Sciatic nerve (tissue), 2 donors: ENCODE data around the gene FAM107A. TPM values are rescaled to one million over a fixed set of nuclear protein-coding genes. Genes with fewer than 3 reads are reported as not detected.

Experiments used
- ATAC-seq: fragments of 200-7000 bp; cut with Tn5 transposase; one replicate; pipeline ENCODE4 v1.9.1; 2020; ENCODE audit warnings: mild to moderate bottlenecking, moderate library complexity
- DNase-seq: peaks from one replicate; pipeline ENCODE4 v3.0.0-alpha.2; 2020; ENCODE audit warnings: low spot score
- intact Hi-C: fragments of 100-400 bp; cut with DNase I; formaldehyde crosslinking; loops from one replicate; pipeline ENCODE4 v1.14.2; 2022
- total RNA-seq: library from RNA; stranded (reverse); fragmentation: NEBNext Ultra II Directional; extraction: Animal tissue kit (Norgen Biotek cat#: 25700); gene quantifications from one replicate; pipeline ENCODE4 v1.2.1, GENCODE V29; 2021
- donor health status: DM: no; HTN: no; CAD: no.
- donor health status: DM: no; HTN: no; CAD: no.

The FAM107A gene
- total RNA-seq, 1 donor from 2014 or later, result 38.3 TPM

DNA sequence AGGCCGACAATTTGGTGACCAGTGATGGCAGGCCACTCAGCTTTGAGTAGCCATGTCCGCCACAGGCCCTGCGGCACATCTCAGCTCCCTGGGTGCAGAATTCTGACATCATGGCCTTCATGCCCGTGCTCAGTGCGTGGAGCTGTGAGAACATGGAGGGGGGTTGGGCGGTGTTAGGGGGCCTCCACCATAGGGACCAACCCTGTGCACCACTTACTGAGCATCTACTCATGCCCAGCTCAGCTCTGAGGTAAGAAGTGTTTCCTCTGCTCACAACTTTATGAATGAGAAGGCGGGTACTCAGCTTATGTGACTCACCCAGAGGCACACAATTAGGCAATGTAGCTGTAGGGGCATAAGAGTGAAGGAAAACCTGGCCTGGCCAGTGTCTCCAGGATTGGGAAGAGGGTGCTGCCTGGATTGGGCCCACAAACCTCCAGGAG lies 50.7 kb downstream of the FAM107A start:
- DNase-seq (no peak), ATAC-seq (no peak)
- intact Hi-C loops, result no loop called here

DNA sequence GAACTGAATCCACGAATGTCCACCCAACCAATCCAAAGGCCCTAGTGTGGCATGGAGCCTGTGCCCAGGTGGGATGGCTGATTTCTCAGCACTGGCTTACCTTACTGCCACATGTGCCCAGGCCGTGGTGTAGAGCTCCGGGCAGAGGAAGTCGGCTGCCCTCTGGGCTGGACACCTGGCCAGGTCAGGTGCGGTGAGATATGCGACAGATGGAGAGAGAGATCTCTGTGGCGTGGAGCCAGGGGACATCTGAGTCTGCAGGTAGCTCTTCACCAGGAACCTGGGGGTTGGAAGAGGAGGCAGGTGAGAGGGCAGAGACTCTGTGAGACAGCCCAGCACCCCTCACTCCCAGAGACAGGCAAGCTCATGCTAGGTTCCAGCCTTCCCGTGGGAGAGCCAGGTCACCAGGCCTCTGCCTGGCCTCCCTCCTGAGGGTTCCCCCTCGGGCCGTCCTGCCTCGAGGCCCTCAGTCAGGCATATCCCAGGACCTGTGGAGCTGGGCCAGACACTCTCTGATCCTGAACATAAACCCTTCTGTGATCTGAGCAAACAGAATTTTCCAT lies 52.8 kb downstream of the FAM107A start:
- DNase-seq (no peak), ATAC-seq (no peak)
- intact Hi-C loops, result no loop called here

DNA sequence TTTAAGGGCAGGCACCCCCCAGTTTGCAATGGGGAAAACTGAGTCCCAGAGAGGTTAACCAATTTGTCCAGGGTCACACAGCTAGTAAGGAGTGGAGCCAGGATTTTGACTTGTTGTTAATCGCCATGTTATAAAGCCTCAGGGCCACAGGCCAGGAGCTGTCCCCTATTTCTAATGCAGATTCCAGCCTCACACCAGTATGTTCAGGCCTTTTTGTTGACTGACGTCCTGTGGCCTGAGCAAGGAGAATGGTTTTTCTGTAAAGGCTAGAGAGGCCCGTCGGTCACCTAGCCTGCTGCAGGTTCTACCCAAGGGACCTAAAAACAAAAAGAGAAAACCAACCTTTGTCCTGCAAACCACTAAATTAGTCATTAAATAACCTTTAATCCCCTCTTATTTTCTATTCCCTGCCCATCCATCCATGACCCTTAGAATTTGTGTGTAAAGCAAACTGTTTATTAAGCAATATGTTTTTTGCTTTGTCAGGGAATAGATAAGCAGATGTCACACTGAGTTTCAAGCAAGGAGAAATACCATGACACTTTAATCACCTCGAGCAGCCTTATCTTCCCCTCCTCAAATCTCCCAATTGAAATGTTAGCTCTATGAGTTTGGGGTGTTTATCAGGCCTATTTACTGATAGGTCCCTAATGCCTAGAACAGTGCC lies 54.3 kb downstream of the FAM107A start:
- intact Hi-C loops, result no loop called here
- no peak for ATAC-seq
- no peak for DNase-seq

DNA sequence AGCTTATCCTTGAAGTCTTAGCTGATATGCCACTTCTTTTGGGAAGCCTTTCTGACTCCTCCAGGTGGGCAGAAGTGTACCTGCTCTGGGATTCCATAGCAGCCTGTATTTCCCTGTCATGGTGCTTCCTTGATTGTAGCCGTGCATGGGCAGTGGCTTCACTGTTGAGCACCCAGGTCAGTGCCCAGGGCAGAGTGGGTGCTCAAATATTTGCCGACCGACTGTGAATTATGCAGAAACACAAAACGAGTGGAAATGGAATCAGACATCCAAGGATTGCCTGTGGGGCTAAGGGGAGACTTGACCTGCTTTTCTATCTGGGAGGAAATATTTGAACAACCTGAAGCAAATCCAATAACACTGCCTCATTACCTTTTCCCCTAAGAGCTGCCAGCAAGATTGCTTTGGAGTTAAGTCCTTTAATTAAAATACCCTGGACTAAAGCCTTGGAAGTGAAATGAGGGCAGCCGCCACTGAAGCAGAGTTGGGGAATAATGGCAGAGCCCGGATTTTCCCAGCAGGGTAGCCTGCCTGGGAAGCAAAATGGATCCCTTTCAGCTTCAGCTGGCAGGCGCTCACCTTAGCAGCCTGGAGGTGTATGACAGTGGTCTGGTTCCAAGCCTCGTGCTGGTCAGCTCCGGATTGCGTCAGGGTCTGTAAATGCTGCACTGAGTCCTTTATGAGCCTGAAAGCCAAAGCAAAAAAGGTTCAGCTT lies 55.1 kb downstream of the FAM107A start:
- ATAC-seq, result no peak
- DNase-seq, result no peak
- intact Hi-C loops, result no loop called here

DNA sequence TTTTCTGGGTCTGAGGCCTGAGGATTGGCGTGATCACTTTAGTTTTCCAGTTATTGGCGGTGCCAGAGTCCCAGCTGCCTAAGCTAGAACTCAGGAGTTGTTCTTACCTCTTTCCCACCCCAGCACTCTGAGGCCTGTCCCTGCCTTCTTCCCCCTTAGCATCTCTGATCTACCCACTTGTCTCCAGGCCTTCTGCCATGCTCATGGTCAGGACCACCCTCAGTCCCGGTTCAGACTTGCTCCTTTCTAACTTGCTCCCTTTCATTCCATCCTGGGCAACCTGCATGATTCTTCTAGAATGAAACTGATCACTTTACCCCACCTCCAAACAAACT lies 55.9 kb downstream of the FAM107A start:
- no peak for ATAC-seq
- intact Hi-C loops, result no loop called here

DNA sequence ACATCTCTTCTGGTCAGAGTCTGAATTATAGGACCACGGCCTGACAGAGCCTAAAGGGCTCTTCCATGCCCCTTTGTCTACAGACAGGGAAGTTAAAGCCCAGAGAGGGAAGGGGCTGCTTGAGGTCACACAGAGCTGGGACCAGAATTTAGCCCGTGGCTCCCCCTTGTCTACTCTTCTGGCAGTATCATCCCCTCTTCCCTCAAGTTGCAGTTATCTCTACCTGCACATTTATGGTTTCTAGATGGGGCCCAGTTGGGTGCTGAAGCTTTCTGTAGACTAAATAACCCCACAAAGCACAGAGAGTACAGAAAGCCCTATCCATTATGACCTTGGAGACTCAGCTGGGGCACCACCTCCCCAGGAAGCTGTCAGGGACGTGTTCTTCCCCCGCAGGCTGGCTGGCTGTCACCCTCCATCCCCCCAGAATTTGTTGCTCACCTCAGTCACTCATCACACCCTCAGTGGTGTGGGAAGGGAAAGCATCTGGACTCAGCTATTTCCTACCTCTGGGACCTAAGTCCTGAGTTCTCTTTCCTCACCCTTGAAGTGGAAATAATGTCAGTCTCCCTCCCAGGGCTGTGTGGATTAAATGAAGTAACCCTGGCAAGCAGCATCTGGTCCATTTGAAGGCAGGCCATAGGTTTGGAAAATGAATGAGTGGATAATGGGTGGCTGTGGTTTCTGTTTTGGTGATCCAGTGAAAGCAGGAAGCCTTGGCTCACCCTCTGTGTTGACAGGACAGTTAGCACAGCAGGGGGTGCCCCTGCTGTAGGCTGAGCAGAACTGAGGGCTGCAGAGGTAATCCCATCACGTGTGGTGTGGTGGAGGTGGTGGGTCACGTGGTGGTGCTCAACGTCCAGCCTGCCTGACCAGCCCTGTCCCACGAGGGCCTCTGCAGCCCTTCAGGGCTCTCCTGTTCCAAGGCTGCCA lies 56.5 kb downstream of the FAM107A start:
- intact Hi-C loops, result no loop called here
- ATAC-seq (peak; percentile 38), DNase-seq (no peak)

More for the DNA sequence above, 55.9 kb downstream of the FAM107A start:
- DNase-seq, result no peak

DNA sequence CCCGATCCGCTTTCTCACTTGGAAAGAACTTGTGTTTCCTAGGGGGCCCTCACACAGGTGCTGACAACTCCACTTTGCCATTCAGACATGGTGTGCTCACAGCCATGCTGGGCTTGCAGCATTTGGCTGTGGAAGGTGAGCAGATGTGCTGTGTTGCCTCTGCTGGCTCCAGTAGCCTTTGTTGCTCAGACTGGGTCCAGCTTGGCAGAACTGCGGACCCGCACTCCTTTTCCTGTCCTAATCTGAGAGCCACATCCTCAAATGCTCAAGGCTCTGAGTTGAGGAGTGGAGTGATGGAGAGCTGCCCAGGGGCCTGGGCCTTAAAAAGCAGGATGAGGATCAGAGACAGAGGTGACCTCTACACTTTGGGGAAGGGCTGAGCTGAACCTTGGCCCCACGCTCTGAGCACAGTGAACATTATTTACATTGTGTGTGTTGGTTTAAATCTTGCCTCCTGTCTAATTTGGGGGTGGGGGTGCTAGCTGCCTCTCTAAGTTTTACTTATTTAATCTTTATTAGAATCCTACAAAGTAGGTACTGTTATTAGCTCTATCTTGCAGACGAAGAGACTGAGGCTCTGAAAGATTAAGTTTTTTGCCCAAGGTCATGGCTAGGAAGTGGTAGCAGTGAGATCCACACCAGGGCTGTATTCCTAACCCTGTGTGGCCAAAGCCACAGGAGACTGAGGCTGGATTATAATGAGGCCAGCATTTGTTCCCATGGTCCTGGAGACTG lies 57.4 kb downstream of the FAM107A start:
- ATAC-seq, result no peak

DNA sequence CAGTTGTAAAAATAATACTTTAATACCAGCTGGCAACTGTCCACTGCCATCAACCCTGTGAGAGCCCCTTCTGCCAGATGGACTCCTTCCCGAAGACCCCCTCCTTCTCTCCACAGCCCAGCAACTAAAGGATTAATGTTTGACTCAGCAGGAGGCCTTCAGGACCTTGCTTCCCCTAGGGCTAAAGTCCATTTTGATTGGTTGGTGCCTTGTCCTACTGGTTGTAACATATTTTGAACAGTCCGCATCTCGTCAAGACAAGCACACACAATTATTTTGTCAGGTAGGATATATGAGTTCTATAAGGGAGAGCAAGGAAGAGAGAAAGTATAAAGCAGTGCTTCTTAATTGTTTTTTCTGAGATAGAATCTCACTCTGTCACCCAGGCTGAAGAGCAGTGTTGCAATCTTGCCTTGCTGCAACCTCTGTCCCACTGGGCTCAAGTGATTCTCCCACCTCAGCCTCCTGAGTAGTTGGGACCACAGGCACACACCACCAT lies 58.9 kb downstream of the FAM107A start:
- ATAC-seq (no peak), DNase-seq (no peak)
- intact Hi-C loops, result no loop called here

More for the DNA sequence above, 57.4 kb downstream of the FAM107A start:
- DNase-seq, result no peak
- intact Hi-C loops, result no loop called here

DNA sequence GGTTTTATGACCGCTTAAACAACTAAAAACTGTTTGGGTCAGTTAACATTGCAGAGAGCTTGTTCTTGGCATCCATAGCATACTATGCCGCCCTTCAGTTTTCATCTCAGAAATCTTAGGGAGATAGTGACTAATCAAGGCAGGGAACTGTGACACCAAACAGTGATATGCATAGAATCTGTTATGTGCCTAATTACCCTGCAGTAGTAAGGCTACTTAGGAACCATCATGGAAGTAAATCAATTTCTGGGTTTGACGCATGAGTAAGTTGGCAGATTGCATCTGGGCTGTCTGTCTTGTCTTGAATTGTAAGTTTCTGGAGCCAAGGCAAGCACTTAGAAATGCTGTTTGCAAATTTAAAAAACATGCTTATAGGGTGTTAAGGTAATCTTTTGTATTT lies 62.8 kb downstream of the FAM107A start:
- no peak for ATAC-seq
- intact Hi-C loops, result no loop called here
- DNase-seq, result no peak

Other genes with a start within 250 kb of the FAM107A start
- 34.1 TPM for gene PXK, start 244.5 kb downstream of the FAM107A start, total RNA-seq
- gene PDHB, start 143.6 kb downstream of the FAM107A start, total RNA-seq, result 55.9 TPM
- 13.7 TPM for gene KCTD6, start 85.3 kb downstream of the FAM107A start, total RNA-seq
- gene ACOX2, start 40.2 kb downstream of the FAM107A start, total RNA-seq, result 31.0 TPM
- gene FAM3D, start 89.4 kb upstream of the FAM107A start, total RNA-seq, result not detected